ENCODE results near the gene SRPX2.
"Not testable (repeated sequence)": the region's sequence is repeated elsewhere in the genome, so short reads cannot be mapped to it uniquely, and the experiment has no call there.

Gene SRPX2

DNA sequence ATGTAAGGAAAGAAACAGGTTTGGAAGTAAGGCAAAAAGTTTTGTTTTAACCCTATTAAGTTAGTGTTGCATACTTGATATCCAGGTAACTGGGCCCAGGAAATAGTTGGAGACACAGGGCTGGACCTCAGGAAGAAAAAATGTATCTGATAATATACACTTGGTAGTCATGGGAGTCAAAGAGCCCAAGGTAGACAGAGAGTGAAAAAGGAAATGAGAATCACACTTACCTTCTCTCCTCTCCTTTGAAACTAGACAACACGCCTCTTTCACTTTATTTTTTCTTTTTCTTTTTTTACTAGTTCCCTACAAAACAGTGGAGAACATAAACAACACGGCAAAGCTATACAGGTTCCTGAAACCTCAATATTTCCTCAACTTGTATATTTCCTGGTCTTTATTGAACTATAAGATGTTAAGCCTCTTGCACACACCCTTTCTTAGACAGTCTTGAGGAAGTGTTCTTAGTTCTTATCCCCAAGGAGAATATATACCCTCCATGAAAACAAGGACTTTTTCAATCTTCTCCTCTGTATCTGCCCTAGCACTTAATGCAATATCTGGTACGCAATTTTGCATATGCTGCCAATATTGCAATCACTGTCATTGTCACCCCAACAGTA is 60.7 kb downstream of the SRPX2 start:
- DNase-seq: no peak

DNA sequence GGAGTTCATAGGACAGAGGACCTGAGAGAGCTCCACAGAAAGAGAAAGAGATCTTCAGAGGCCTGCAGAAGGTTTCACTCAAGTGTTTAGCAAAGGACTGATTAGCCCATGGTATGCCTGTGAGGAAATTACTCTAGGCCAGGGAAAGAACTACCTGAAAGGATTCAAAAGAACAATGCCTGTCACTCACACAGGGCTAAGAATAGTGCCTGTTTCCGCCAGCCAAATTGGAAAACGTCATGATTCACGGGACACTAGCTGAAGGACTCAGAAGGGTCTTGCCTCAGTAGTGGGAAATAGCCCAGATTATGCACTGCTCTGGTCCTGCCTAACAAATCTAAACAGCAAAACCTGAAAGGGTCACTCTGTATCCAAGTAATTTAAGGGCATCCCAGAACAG is 66.8 kb downstream of the SRPX2 start:
- no peak for DNase-seq

DNA sequence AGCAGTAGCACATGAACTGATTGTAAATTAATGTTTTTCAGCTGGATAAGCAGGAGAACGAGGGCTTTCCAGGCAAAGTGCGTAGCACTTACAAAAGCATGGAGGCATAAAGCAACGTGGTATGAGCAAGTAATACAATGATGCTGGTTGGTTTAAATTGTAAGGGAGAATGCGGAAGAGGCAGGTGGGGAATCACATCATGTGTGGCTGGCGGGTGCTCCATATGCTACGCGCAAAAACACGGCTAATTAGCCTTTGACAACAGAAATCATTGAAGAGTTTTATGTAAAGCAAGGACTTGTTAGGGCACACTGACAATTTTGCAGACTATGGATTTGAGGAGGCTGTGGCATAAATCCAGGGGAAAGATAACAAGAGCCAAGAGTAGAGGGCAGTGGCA is 73.4 kb downstream of the SRPX2 start:
- no peak for DNase-seq

DNA sequence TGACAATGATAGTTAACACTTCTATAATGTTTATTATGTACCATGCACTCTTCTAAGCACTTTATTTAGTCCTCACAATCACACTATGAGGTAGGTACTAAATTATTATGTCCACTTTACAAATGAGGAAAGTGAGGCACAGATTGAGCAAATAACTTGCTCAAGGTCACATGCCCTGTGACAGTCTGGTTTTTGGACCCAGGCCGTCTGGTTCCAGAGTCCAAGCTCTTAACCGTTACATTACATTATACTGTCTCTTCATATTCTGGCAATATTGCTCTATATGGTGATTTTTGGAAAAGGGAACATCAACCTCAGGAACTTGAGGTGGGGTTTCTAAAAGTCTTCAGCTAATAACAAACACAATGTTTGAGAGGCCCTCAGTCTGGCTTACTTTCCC is 75.1 kb downstream of the SRPX2 start:
- no peak for DNase-seq

DNA sequence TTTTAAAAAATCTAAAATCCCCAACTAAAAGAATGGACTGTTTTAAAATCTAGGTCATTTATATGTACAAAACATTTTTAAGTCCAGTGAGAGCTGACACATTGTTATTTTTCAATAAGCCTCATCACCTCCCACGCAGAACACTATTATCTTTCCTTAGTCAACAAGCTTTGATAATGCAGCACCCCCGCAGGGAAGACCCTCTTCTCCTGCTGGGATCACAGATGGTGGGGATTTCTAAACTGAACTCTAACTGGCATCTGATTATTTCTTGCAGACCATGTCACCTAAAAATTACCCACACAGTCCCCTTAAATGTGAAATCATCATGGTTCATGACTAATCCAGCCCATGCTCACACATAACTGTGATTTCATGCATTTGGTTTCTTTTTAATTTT is 76.3 kb downstream of the SRPX2 start:
- DNase-seq: no peak

DNA sequence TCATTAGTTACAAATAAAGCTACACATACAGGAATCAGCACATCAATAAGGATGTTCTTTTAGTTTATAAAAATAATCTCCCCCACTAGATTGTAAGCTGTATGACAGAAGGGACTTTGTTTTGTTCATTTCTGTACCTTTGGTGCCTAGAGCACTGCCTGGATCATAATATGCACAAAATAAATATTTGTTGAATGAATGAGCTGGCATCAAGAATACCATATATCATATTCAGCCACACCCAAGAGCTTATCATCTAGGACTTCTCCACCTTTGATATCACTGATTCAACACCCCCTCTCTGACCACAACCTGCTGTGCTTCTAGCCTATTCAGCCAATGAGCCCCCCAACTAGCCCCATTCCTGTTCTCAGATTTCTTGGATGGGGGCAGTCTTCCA is 77.3 kb downstream of the SRPX2 start:
- DNase-seq: no peak

DNA sequence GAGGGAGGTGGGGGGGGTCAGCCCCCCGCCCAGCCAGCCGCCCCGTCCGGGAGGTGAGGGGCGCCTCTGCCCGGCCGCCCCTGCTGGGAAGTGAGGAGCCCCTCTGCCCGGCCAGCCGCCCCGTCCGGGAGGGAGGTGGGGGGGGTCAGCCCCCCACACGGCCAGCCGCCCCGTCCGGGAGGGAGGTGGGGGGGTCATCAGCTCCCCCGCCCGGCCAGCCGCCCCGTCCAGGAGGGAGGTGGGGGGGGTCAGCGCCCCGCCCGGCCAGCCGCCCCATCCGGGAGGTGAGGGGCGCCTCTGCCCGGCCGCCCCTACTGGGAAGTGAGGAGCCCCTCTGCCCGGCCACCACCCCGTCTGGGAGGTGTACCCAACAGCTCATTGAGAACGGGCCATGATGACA is 80.0 kb downstream of the SRPX2 start:
- DNase-seq: not testable (repeated sequence)
